Prostate gland (tissue), 2 donors: ENCODE data around the gene ZC3H18.

Source experiments
- POLR2AphosphoS5 ChIP-seq: sonication (generic); formaldehyde crosslinking; IDR thresholded peaks from one replicate; pipeline ENCODE4 v1.6.1; 2017; ENCODE audit warnings: antibody characterized with exemption
- TF ChIP-seq, protein P1 (sequence below), 4 experiments: fragments of 200-600 bp in 2 of 4; fragments of 450-650 bp in 2 of 4; sonication (generic) in 2 of 4; IDR thresholded peaks; 1 replicate in 3 of 4; 2 replicates in 1 of 4; pipeline ENCODE4 v1.5.1; 2016 to 2019; ENCODE audit warnings: antibody characterized with exemption in 4 of 4, mild to moderate bottlenecking in 2 of 4, moderate library complexity in 2 of 4

DNA sequence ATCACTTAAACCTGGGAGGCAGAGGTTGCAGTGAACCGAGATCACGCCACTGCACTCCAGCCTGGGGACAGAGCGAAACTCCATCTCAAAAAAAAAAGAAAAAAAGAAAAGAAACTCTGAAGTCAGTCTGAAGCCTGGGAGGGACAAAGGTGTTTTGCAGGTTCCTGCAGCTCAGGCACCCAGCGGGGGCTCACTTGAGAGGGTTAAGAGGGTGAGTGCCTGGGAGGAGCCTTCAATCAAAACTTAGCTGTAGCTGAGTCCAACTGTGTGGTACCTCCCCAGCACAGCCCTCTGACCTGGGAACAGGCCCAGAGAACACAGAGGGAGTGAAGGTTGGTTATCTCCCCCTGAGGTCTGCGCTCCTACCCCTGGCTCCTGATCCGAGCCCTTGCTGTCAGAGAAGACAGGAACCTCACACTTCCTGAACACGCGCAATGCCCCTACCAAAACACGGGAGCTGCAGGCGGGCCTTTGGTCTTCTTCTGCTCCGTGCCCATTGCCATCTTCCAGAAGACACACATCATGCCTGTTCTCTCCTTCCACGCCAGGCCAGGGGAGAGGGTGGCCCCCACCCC, 20.4 kb upstream of the ZC3H18 start:
- TF ChIP-seq, protein P1, sequence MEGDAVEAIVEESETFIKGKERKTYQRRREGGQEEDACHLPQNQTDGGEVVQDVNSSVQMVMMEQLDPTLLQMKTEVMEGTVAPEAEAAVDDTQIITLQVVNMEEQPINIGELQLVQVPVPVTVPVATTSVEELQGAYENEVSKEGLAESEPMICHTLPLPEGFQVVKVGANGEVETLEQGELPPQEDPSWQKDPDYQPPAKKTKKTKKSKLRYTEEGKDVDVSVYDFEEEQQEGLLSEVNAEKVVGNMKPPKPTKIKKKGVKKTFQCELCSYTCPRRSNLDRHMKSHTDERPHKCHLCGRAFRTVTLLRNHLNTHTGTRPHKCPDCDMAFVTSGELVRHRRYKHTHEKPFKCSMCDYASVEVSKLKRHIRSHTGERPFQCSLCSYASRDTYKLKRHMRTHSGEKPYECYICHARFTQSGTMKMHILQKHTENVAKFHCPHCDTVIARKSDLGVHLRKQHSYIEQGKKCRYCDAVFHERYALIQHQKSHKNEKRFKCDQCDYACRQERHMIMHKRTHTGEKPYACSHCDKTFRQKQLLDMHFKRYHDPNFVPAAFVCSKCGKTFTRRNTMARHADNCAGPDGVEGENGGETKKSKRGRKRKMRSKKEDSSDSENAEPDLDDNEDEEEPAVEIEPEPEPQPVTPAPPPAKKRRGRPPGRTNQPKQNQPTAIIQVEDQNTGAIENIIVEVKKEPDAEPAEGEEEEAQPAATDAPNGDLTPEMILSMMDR (IDR thresholded peaks at IDR 0.05) = no peak
- no peak for TF ChIP-seq POLR2AphosphoS5
